A549 (cell line): ENCODE measurements around the gene CASTOR2. TPM values are rescaled to one million over a fixed set of nuclear protein-coding genes. Genes with fewer than 3 reads are reported as not detected.

Source experiments
- ATAC-seq, 2 experiments: fragments of 200-7000 bp in 1 of 2; fragments of >200 bp in 1 of 2; cut with Nextera tagmentation in 1 of 2; cut with Tn5 transposase in 1 of 2; 3 replicates each; pipeline versions ENCODE4 v1.8.0 to v1.9.1; 2018 to 2020; ENCODE audit warnings: mild to moderate bottlenecking in 1 of 2, moderate library complexity in 1 of 2
- CTCF ChIA-PET: fragments of 300-600 bp; sonication (Branson Sonifier 250); formaldehyde crosslinking; extraction: SDS; loops from one replicate; lab custom pipeline; 2021; ENCODE audit warnings: antibody characterized with exemption, inconsistent platforms; lab: Yijun Ruan, JAX
- POLR2A ChIA-PET: fragments of 350-600 bp; formaldehyde crosslinking; extraction: SDS; loops from one replicate; lab custom pipeline; 2021; ENCODE audit warnings: antibody characterized with exemption, inconsistent platforms; lab: Yijun Ruan, JAX
- DNase-seq, 2 experiments: peaks; one replicate each; pipeline versions ENCODE4 v3.0.0 to v3.0.0-alpha.2; 2011 to 2016; ENCODE audit warnings: low read depth in 1 of 2, low spot score in 1 of 2
- FAIRE-seq: peaks from 2 replicates; lab custom pipeline; 2011; peaks lifted over from hg19 to GRCh38; lab: Jason Lieb, UNC
- H3K27ac ChIP-seq, 2 experiments: fragments of >200 bp; sonication (Bioruptor Twin); formaldehyde crosslinking; 3 replicates each; pipeline ENCODE4 v1.5.1; 2016 to 2017
- H3K4me1 ChIP-seq: fragments of >200 bp; sonication (Bioruptor Twin); formaldehyde crosslinking; 3 replicates; pipeline ENCODE4 v1.6.1; 2016
- H3K4me2 ChIP-seq: fragments of >200 bp; sonication (Bioruptor Twin); formaldehyde crosslinking; 3 replicates; pipeline ENCODE4 v1.6.1; 2016
- H3K4me3 ChIP-seq: fragments of >200 bp; sonication (Bioruptor Twin); formaldehyde crosslinking; 3 replicates; pipeline ENCODE4 v1.5.1; 2016
- H3K9me3 ChIP-seq: fragments of >200 bp; sonication (Bioruptor Twin); formaldehyde crosslinking; 3 replicates; pipeline ENCODE4 v1.6.1; 2016
- CBX8 ChIP-seq: fragments of 200-600 bp; sonication (generic); IDR thresholded peaks from 2 replicates; pipeline ENCODE4 v1.6.1; 2016
- CEBPB ChIP-seq, 2 experiments: fragments of >200 bp in 1 of 2; sonication (Bioruptor Twin) in 1 of 2; formaldehyde crosslinking in 1 of 2; IDR thresholded peaks; 2 replicates each; pipeline ENCODE4 v1.6.1; 2012 to 2016
- CHD4 ChIP-seq: fragments of 200-600 bp; sonication (generic); IDR thresholded peaks from 2 replicates; pipeline ENCODE4 v1.6.1; 2016; ENCODE audit warnings: antibody characterized with exemption, mild to moderate bottlenecking, borderline replicate concordance
- EHF ChIP-seq: fragments of 250-450 bp; sonication (Bioruptor Pico); IDR thresholded peaks from 2 replicates; pipeline ENCODE4 v1.5.0; 2020; ENCODE audit warnings: mild to moderate bottlenecking
- ESRRA ChIP-seq: fragments of 150-350 bp; IDR thresholded peaks from 2 replicates; pipeline ENCODE4 v1.6.1; 2014; ENCODE audit warnings: mild to moderate bottlenecking, low read length, borderline replicate concordance
- FOSB ChIP-seq: fragments of 250-450 bp; sonication (Bioruptor Pico); IDR thresholded peaks from 2 replicates; pipeline ENCODE4 v1.5.0; 2020; ENCODE audit warnings: mild to moderate bottlenecking, moderate library complexity
- FOSL2 ChIP-seq, 2 experiments: fragments of 450-650 bp in 1 of 2; fragments of >200 bp in 1 of 2; sonication (Bioruptor Twin) in 1 of 2; formaldehyde crosslinking; IDR thresholded peaks; 2 replicates each; pipeline versions ENCODE4 v1.5.0 to v1.6.1; 2016 to 2020; ENCODE audit warnings: mild to moderate bottlenecking in 1 of 2, moderate library complexity in 1 of 2
- HDAC2 ChIP-seq: fragments of 200-600 bp; sonication (generic); IDR thresholded peaks from 2 replicates; pipeline ENCODE4 v1.6.1; 2016
- HOXA7 ChIP-seq: fragments of 250-450 bp; sonication (Bioruptor Pico); IDR thresholded peaks from 2 replicates; pipeline ENCODE4 v1.5.0; 2020; ENCODE audit warnings: mild to moderate bottlenecking, moderate library complexity
- KDM1A ChIP-seq: fragments of 200-600 bp; sonication (generic); IDR thresholded peaks from 2 replicates; pipeline ENCODE4 v1.6.1; 2016; ENCODE audit warnings: low read depth, mild to moderate bottlenecking
- POLR2A ChIP-seq: IDR thresholded peaks from 2 replicates; pipeline ENCODE4 v1.6.1; 2012; ENCODE audit warnings: mild to moderate bottlenecking, low read length
- RCOR1 ChIP-seq: fragments of 150-350 bp; IDR thresholded peaks from 2 replicates; pipeline ENCODE4 v1.6.1; 2014; ENCODE audit warnings: antibody characterized with exemption, low read length, low read depth
- RFX5 ChIP-seq: fragments of 450-650 bp; IDR thresholded peaks from 2 replicates; pipeline ENCODE4 v1.7.1; 2014; ENCODE audit warnings: antibody characterized with exemption, mild to moderate bottlenecking, moderate library complexity
- SMC3 ChIP-seq: fragments of >200 bp; sonication (Bioruptor Twin); formaldehyde crosslinking; IDR thresholded peaks from 3 replicates; pipeline ENCODE4 v1.6.1; 2018; ENCODE audit warnings: inconsistent platforms
- TFCP2L1 ChIP-seq: fragments of 250-450 bp; sonication (Bioruptor Pico); IDR thresholded peaks from 2 replicates; pipeline ENCODE4 v1.5.0; 2021; ENCODE audit warnings: mild to moderate bottlenecking
- TP53 ChIP-seq: fragments of 250-450 bp; sonication (Bioruptor Pico); IDR thresholded peaks from 2 replicates; pipeline ENCODE4 v1.5.0; 2021; ENCODE audit warnings: mild to moderate bottlenecking, moderate library complexity
- WGBS: methylation state at CpG from one replicate; pipeline ENCODE4 v1.1.6; 2017; ENCODE audit errors: missing lambda C conversion rate; 5-methylcytosine and 5-hydroxymethylcytosine counted together
- polyA plus RNA-seq, 4 experiments: library from polyadenylated mRNA; depleted of rRNA in 3 of 4; stranded (reverse); fragments of >200 nt; fragmentation: RNase III in 1 of 4; extraction: RNeasy Plus Mini Kit Qiagen cat#74134 plus additional on column Dnase treatment in 1 of 4; gene quantifications; 2 replicates in 3 of 4; 3 replicates in 1 of 4; pipeline ENCODE4 v1.2.3, GENCODE V29; 2011 to 2017
- TF ChIP-seq, protein P1 (sequence below): fragments of >200 bp; sonication (Bioruptor Twin); formaldehyde crosslinking; IDR thresholded peaks from 3 replicates; pipeline ENCODE4 v1.6.1; 2016
- TF ChIP-seq, protein P2 (sequence below): fragments of 150-350 bp; IDR thresholded peaks from 2 replicates; pipeline ENCODE4 v1.6.1; 2014; ENCODE audit warnings: low read depth, mild to moderate bottlenecking, low read length
- TF ChIP-seq, protein P3 (sequence below): fragments of 250-450 bp; sonication (Bioruptor Pico); IDR thresholded peaks from 2 replicates; pipeline ENCODE4 v1.5.0; 2021; ENCODE audit warnings: mild to moderate bottlenecking, moderate library complexity, borderline replicate concordance
- TF ChIP-seq, protein P4 (sequence below): IDR thresholded peaks from 2 replicates; pipeline ENCODE4 v1.6.1; 2012; ENCODE audit warnings: low read depth, borderline replicate concordance
- TF ChIP-seq, protein P5 (sequence below): fragments of 250-450 bp; sonication (Bioruptor Pico); IDR thresholded peaks from 2 replicates; pipeline ENCODE4 v1.5.0; 2020; ENCODE audit warnings: low read depth, mild to moderate bottlenecking, moderate library complexity
- TF ChIP-seq, protein P6 (sequence below): IDR thresholded peaks from 2 replicates; pipeline ENCODE4 v1.6.1; 2012

The CASTOR2 gene
- polyA plus RNA-seq, 2 of the 4 experiments (the other 2 are of a cell fraction): 5.2 to 6.0 TPM

DNA sequence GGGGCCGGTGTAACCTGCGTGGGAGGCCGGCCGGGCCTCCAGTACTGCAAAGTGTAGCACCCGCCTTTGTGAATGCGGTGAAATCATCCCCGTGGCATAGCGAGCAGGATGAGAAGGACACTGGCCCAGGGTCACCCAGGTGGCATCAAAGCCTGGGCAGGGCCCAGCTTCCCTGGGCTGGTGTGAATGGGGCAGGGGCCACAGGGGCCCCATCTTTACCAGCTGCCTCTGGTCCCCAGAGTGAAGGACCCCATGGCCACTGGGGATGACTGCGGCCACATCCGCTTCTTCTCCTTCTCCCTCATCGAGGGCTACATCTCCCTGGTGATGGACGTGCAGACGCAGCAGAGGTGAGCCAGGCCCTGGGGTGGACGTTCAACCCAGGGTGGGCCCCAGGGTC, 55.3 kb downstream of the CASTOR2 start:
- 98% methylated on average over 14 of the region's 14 CpGs for WGBS
- Histone ChIP-seq H3K9me3 (no peaks in the 10 kb centered on the region), H3K4me1 (no peaks in the 10 kb centered on the region), H3K27ac (no peak overlapping the region), H3K4me3 (no peak overlapping the region), H3K4me2 (no peak overlapping the region)
- ChIA-PET CTCF (interaction anchor here (0.6 to 1.7 kb wide), 2 partner anchors 10 to 349 kb away, joined by 4 read pairs; no protein-coding TSS in a partner anchor), POLR2A (no interaction called here)
- TF ChIP-seq, protein P1, sequence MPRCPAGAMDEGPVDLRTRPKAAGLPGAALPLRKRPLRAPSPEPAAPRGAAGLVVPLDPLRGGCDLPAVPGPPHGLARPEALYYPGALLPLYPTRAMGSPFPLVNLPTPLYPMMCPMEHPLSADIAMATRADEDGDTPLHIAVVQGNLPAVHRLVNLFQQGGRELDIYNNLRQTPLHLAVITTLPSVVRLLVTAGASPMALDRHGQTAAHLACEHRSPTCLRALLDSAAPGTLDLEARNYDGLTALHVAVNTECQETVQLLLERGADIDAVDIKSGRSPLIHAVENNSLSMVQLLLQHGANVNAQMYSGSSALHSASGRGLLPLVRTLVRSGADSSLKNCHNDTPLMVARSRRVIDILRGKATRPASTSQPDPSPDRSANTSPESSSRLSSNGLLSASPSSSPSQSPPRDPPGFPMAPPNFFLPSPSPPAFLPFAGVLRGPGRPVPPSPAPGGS: no peak
- TF ChIP-seq, protein P2, sequence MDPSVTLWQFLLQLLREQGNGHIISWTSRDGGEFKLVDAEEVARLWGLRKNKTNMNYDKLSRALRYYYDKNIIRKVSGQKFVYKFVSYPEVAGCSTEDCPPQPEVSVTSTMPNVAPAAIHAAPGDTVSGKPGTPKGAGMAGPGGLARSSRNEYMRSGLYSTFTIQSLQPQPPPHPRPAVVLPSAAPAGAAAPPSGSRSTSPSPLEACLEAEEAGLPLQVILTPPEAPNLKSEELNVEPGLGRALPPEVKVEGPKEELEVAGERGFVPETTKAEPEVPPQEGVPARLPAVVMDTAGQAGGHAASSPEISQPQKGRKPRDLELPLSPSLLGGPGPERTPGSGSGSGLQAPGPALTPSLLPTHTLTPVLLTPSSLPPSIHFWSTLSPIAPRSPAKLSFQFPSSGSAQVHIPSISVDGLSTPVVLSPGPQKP: no peak
- TF ChIP-seq FOSL2 (IDR thresholded peaks at IDR 0.05) (no peak), FOSL2 (CRISPR knock-in tag; IDR thresholded peaks at IDR 0.05) (no peak), HOXA7 (CRISPR knock-in tag) (no peak), SMC3 (no peak), CHD4 (no peak), CBX8 (no peak), CEBPB (IDR thresholded peaks at IDR 0.05) (no peak), EHF (CRISPR knock-in tag) (no peak), RCOR1 (no peak), TP53 (CRISPR knock-in tag) (no peak), TFCP2L1 (CRISPR knock-in tag) (no peak)
- TF ChIP-seq, protein P3, sequence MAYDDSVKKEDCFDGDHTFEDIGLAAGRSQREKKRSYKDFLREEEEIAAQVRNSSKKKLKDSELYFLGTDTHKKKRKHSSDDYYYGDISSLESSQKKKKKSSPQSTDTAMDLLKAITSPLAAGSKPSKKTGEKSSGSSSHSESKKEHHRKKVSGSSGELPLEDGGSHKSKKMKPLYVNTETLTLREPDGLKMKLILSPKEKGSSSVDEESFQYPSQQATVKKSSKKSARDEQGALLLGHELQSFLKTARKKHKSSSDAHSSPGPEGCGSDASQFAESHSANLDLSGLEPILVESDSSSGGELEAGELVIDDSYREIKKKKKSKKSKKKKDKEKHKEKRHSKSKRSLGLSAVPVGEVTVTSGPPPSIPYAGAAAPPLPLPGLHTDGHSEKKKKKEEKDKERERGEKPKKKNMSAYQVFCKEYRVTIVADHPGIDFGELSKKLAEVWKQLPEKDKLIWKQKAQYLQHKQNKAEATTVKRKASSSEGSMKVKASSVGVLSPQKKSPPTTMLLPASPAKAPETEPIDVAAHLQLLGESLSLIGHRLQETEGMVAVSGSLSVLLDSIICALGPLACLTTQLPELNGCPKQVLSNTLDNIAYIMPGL: no peak
- TF ChIP-seq, protein P4, sequence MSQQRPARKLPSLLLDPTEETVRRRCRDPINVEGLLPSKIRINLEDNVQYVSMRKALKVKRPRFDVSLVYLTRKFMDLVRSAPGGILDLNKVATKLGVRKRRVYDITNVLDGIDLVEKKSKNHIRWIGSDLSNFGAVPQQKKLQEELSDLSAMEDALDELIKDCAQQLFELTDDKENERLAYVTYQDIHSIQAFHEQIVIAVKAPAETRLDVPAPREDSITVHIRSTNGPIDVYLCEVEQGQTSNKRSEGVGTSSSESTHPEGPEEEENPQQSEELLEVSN: no peak
- FAIRE-seq: no peak
- ATAC-seq: no peak
- DNase-seq: no peak

DNA sequence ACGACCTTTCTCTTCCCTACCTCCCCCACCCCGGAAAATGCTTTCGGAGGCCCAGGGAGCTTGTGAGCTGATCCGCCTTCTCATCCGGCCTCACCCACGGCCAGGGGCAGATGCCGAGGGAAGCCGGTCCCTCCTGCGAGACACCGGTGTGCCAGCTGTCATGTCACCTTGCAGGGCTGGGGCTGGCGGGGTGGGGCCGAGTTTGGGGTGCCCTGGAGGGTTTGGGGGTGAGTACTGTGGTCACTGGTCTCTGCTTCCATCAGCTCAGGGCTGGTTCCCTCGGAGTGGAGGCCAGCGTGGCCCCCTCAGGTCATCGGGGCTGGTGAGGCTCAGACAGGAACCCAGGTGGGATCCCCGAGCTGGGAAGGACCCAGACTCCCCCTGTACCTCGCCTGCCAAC, 60.4 kb downstream of the CASTOR2 start:
- Histone ChIP-seq H3K27ac (no peak overlapping the region), H3K4me2 (no peak overlapping the region), H3K9me3 (no peaks in the 10 kb centered on the region), H3K4me1 (no peaks in the 10 kb centered on the region), H3K4me3 (no peak overlapping the region)
- ATAC-seq: peak in 1 of 2 experiments; percentile 7; a peak in 1 of 6 replicates
- WGBS: 91% methylated on average over 9 of the region's 17 CpGs
- POLR2A ChIA-PET: no interaction called here
- FAIRE-seq: no peak
- no peak for DNase-seq
- TF ChIP-seq, protein P5, sequence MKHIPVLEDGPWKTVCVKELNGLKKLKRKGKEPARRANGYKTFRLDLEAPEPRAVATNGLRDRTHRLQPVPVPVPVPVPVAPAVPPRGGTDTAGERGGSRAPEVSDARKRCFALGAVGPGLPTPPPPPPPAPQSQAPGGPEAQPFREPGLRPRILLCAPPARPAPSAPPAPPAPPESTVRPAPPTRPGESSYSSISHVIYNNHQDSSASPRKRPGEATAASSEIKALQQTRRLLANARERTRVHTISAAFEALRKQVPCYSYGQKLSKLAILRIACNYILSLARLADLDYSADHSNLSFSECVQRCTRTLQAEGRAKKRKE: no peak
- TF ChIP-seq KDM1A: no peak
- TF ChIP-seq, protein P6, sequence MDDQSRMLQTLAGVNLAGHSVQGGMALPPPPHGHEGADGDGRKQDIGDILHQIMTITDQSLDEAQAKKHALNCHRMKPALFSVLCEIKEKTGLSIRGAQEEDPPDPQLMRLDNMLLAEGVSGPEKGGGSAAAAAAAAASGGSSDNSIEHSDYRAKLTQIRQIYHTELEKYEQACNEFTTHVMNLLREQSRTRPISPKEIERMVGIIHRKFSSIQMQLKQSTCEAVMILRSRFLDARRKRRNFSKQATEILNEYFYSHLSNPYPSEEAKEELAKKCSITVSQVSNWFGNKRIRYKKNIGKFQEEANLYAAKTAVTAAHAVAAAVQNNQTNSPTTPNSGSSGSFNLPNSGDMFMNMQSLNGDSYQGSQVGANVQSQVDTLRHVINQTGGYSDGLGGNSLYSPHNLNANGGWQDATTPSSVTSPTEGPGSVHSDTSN: no peak
- TF ChIP-seq RFX5: no peak
- no peak for TF ChIP-seq POLR2A
- TF ChIP-seq FOSB (CRISPR knock-in tag): no peak
- no peak for TF ChIP-seq HDAC2
- TF ChIP-seq ESRRA: no peak
- CTCF ChIA-PET: interaction anchor here (2.0 kb wide), 1 partner anchor 21 kb away, joined by 12 read pairs; no protein-coding TSS in a partner anchor
